ENCODE data around the gene DNAH12. TPM values are rescaled to one million over a fixed set of nuclear protein-coding genes. Genes with fewer than 3 reads are reported as not detected.
"Not testable (repeated sequence)": the region's sequence is repeated elsewhere in the genome, so short reads cannot be mapped to it uniquely, and the experiment has no call there.

The DNAH12 gene
- total and polyA plus RNA-seq, 2 donors (not counting 1 experiment from before 2014, with no cell fraction given), result 0.12 to 0.17 TPM

DNA sequence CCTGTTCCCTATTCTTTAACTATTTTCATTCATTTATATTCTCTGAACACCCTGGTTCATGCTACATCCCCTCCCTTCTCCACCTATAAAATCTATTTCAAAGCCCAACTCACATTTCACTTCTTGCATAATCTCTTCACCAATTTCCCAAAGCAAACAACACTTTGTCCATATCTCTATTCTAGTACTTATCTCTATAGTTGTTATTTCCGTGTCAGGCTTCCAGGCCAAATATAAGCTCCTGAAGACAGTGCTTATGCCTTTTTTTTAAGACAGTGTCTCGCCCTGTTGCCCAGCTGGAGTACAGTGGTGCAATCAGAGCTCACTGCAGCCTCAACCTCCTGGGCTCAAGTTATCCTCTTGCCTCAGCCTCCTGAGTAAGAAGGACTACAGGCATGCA, 43.6 kb downstream of the DNAH12 start:
- DNase-seq (ENCODE audit: low read depth in 2 of 2), result no peak
- H2AFZ ChIP-seq (ENCODE audit: low read length), result no peak overlapping the region
- H4K20me1 ChIP-seq (ENCODE audit: control insufficient read depth, extremely low read depth, insufficient read depth, low read length), result no peaks in the 10 kb centered on the region
- no peaks in the 10 kb centered on the region for H3K9me3 ChIP-seq (ENCODE audit: control insufficient read depth, insufficient read depth, low read depth, low read length)
- no peak for TF ChIP-seq EZH2 (IDR thresholded peaks at IDR 0.05; ENCODE audit: low read length, missing control alignments)
- TF ChIP-seq, protein P1, sequence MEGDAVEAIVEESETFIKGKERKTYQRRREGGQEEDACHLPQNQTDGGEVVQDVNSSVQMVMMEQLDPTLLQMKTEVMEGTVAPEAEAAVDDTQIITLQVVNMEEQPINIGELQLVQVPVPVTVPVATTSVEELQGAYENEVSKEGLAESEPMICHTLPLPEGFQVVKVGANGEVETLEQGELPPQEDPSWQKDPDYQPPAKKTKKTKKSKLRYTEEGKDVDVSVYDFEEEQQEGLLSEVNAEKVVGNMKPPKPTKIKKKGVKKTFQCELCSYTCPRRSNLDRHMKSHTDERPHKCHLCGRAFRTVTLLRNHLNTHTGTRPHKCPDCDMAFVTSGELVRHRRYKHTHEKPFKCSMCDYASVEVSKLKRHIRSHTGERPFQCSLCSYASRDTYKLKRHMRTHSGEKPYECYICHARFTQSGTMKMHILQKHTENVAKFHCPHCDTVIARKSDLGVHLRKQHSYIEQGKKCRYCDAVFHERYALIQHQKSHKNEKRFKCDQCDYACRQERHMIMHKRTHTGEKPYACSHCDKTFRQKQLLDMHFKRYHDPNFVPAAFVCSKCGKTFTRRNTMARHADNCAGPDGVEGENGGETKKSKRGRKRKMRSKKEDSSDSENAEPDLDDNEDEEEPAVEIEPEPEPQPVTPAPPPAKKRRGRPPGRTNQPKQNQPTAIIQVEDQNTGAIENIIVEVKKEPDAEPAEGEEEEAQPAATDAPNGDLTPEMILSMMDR (conservative IDR thresholded peaks at IDR 0.05 in 1 of 2, IDR thresholded peaks at IDR 0.05 in 1 of 2; ENCODE audit: low read depth in 1 of 2, low read length in 2 of 2), result no peak
- no peak overlapping the region for H3K9ac ChIP-seq (ENCODE audit: insufficient read depth, low read length)
- H3K4me2 ChIP-seq (ENCODE audit: extremely low read depth, insufficient read depth, low read length), result no peak overlapping the region
- no peak overlapping the region for H3K27ac ChIP-seq (ENCODE audit: insufficient read depth, low read length)
- no peaks in the 10 kb centered on the region for H3K4me1 ChIP-seq (ENCODE audit: control insufficient read depth, extremely low read depth, insufficient read depth, low read length)
- no peak overlapping the region for H3K4me3 ChIP-seq (replicated peaks in 1 of 4; ENCODE audit: control extremely low read depth in 1 of 4, insufficient read depth in 1 of 4, low read depth in 3 of 4, low read length in 4 of 4)
- peaks cover 2% of the 10 kb centered on the region for H3K27me3 ChIP-seq (ENCODE audit: control insufficient read depth, insufficient read depth, low read length)
- no peaks in the 10 kb centered on the region for H3K36me3 ChIP-seq (ENCODE audit: control insufficient read depth, insufficient read depth, low read length)
- no peaks in the 10 kb centered on the region for H3K79me2 ChIP-seq (ENCODE audit: control insufficient read depth, insufficient read depth, low read length)

DNA sequence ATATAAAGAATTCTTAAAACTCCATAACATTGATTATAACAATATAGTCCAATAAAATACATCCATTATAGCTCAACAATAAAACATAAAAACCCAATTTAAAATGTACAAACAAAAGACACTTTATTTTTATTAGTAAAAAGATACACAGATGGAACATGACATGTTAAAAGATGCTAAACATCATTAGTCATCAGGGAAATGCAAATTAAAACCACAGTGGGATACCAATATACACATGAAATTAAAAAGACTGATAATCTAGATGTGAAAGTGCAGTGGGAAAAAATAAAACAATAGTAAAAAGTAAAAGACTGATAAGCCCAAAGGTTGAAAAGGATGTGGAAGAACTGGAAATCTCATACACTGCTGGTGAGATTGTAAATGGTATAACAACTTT, 46.2 kb downstream of the DNAH12 start:
- Histone ChIP-seq H3K4me2 (ENCODE audit: extremely low read depth, insufficient read depth, low read length) (no peak overlapping the region), H4K20me1 (ENCODE audit: control insufficient read depth, extremely low read depth, insufficient read depth, low read length) (no peaks in the 10 kb centered on the region), H2AFZ (ENCODE audit: low read length) (no peak overlapping the region), H3K9me3 (ENCODE audit: control insufficient read depth, insufficient read depth, low read depth, low read length) (no peaks in the 10 kb centered on the region), H3K4me3 (replicated peaks in 1 of 4; ENCODE audit: control extremely low read depth in 1 of 4, insufficient read depth in 1 of 4, low read depth in 3 of 4, low read length in 4 of 4) (no peak overlapping the region), H3K36me3 (ENCODE audit: control insufficient read depth, insufficient read depth, low read length) (no peaks in the 10 kb centered on the region), H3K79me2 (ENCODE audit: control insufficient read depth, insufficient read depth, low read length) (no peaks in the 10 kb centered on the region), H3K27me3 (ENCODE audit: control insufficient read depth, insufficient read depth, low read length) (peaks cover 2% of the 10 kb centered on the region), H3K4me1 (ENCODE audit: control insufficient read depth, extremely low read depth, insufficient read depth, low read length) (no peaks in the 10 kb centered on the region), H3K27ac (ENCODE audit: insufficient read depth, low read length) (no peak overlapping the region), H3K9ac (ENCODE audit: insufficient read depth, low read length) (no peak overlapping the region)
- TF ChIP-seq, protein P1 (conservative IDR thresholded peaks at IDR 0.05 in 1 of 2, IDR thresholded peaks at IDR 0.05 in 1 of 2; ENCODE audit: low read depth in 1 of 2, low read length in 2 of 2), result no peak
- no peak for TF ChIP-seq EZH2 (IDR thresholded peaks at IDR 0.05; ENCODE audit: low read length, missing control alignments)
- DNase-seq (ENCODE audit: low read depth in 2 of 2), result no peak

DNA sequence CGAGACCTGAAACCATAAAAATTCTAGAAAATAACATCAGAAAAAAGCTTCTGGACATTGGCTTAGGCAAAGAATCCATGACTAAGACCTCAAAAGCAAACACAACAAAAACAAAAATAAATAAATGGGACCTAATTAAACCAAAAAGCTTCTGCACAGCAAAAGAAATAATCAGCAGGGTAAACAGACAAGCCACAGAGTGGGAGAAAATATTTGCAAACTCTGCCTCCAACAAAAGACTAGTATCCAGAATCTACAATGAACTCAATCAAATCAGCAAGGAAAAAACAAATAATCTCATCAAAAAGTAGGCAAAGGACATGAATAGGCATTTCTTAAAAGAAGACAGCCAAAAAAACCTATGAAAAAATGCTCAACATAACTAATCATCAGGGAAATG, 59.6 kb downstream of the DNAH12 start:
- Histone ChIP-seq H3K9ac (ENCODE audit: insufficient read depth, low read length) (no peak overlapping the region), H3K27me3 (ENCODE audit: control insufficient read depth, insufficient read depth, low read length) (no peaks in the 10 kb centered on the region), H4K20me1 (ENCODE audit: control insufficient read depth, extremely low read depth, insufficient read depth, low read length) (no peaks in the 10 kb centered on the region), H3K79me2 (ENCODE audit: control insufficient read depth, insufficient read depth, low read length) (no peaks in the 10 kb centered on the region), H3K9me3 (ENCODE audit: control insufficient read depth, insufficient read depth, low read depth, low read length) (no peaks in the 10 kb centered on the region), H2AFZ (ENCODE audit: low read length) (no peak overlapping the region), H3K36me3 (ENCODE audit: control insufficient read depth, insufficient read depth, low read length) (no peaks in the 10 kb centered on the region), H3K4me1 (ENCODE audit: control insufficient read depth, extremely low read depth, insufficient read depth, low read length) (no peaks in the 10 kb centered on the region), H3K27ac (ENCODE audit: insufficient read depth, low read length) (no peak overlapping the region), H3K4me3 (replicated peaks in 1 of 4; ENCODE audit: control extremely low read depth in 1 of 4, insufficient read depth in 1 of 4, low read depth in 3 of 4, low read length in 4 of 4) (no peak overlapping the region), H3K4me2 (ENCODE audit: extremely low read depth, insufficient read depth, low read length) (no peak overlapping the region)
- TF ChIP-seq EZH2 (IDR thresholded peaks at IDR 0.05; ENCODE audit: low read length, missing control alignments), result no peak
- TF ChIP-seq, protein P1 (conservative IDR thresholded peaks at IDR 0.05 in 1 of 2, IDR thresholded peaks at IDR 0.05 in 1 of 2; ENCODE audit: low read depth in 1 of 2, low read length in 2 of 2), result no peak
- DNase-seq (ENCODE audit: low read depth in 2 of 2), result no peak

DNA sequence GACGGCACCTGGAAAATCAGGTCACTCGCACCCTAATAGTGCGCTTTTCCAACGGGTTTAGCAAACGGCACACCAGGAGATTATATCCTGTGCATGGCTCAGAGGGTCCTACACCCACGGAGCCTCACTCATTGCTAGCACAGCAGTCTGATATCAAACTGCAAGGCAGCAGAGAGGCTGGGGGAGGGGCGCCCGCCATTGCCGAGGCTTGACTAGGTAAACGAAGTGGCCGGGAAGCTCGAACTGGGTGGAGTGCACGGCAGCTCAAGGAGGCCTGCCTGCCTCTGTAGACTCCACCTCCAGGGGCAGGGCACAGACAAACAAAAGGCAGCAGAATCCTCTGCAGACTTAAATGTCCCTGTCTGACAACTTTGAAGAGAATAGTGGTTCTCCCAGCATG, 67.0 kb downstream of the DNAH12 start:
- not testable (repeated sequence) for H3K4me2 ChIP-seq (ENCODE audit: extremely low read depth, insufficient read depth, low read length); H3K9ac ChIP-seq (ENCODE audit: insufficient read depth, low read length); H3K27ac ChIP-seq (ENCODE audit: insufficient read depth, low read length); H2AFZ ChIP-seq (ENCODE audit: low read length); H3K79me2 ChIP-seq (ENCODE audit: control insufficient read depth, insufficient read depth, low read length); H3K4me1 ChIP-seq (ENCODE audit: control insufficient read depth, extremely low read depth, insufficient read depth, low read length); H3K9me3 ChIP-seq (ENCODE audit: control insufficient read depth, insufficient read depth, low read depth, low read length); H3K36me3 ChIP-seq (ENCODE audit: control insufficient read depth, insufficient read depth, low read length); H4K20me1 ChIP-seq (ENCODE audit: control insufficient read depth, extremely low read depth, insufficient read depth, low read length); DNase-seq (ENCODE audit: low read depth in 2 of 2); H3K4me3 ChIP-seq (replicated peaks in 1 of 4; ENCODE audit: control extremely low read depth in 1 of 4, insufficient read depth in 1 of 4, low read depth in 3 of 4, low read length in 4 of 4); H3K27me3 ChIP-seq (ENCODE audit: control insufficient read depth, insufficient read depth, low read length)

Data from fibroblast of lung (primary cell).